G401.6 (cell line): Measurements from ENCODE around the gene PTH2R.
"Not testable (repeated sequence)": the region's sequence is repeated elsewhere in the genome, so short reads cannot be mapped to it uniquely, and the experiment has no call there.

Source experiments
- FAIRE-seq: peaks from 2 replicates; lab custom pipeline; 2012; peaks lifted over from hg19 to GRCh38; lab: Jason Lieb, UNC

PTH2R gene

DNA sequence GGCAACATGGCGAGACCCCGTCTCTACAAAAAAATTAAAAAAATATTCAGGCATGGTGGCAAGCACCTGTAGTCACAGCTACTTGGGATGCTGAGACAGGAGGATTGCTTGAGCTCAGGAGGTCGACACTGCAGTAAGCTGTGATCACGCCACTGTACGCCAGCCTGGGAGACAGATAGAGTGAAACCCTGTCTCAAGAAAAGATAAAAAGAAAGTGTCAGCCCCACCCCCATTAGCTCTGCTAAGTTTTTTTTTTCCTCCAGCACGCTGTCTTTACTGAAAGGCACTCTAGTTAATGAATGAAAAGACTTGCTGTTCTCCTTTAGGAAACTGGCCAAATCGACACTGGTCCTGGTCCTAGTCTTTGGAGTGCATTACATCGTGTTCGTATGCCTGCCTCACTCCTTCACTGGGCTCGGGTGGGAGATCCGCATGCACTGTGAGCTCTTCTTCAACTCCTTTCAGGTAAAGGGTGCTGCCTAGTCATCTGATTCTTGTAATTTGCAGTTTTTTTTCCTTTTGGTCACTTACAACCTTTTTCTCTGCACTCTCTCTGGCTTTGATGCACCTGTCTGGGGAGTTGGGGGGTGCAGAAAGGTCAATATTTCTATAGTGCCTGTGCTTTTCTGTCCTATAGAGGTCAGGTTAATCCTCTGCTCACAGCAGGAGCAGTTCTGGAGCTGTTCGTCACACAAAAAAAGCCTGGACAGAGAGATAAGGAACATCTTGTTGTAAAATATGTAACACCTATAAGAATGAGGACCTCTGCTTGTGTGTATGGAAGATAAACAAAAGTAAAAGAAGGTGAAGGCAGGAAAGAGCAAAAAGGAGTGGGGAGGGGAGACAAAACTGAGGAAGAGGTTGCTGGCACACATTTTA lies 82.3 kb downstream of the PTH2R start:
- FAIRE-seq = no peak

DNA sequence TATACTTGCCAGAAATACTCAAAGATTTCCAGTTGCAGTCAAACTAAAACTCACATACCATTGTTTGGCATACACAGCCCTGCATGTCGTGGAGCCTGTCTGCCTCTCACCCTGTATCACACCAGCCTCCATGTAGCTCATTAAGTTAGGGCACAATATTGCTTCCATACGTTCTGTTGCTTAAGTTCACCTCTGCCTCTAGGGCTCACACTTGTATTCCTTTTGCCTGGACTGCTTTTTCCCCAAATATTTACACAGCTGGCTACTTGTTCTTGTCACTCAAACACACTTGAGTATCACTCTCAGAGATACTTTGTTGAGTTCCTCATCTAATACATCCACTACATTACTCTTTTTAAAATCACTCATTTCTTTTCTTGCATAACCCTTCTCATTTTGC lies 83.1 kb downstream of the PTH2R start:
- FAIRE-seq = no peak

DNA sequence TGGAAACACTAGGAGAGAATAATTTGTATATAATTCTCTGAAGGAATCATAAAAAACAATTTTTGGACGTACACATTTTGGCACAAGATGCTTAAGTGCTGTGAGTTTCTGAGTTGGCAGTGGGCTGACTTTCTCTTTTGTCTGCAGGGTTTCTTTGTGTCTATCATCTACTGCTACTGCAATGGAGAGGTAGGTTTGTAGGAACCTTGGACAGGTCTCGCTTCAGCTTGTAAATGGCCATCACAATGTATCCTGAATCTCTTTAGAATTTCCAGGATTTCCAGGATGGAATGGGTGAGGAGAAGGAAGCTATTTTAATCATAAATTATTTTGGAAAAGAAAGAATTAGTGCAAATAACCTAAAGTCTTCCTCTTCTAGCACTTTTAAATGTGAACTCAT lies 83.9 kb downstream of the PTH2R start:
- no peak for FAIRE-seq

DNA sequence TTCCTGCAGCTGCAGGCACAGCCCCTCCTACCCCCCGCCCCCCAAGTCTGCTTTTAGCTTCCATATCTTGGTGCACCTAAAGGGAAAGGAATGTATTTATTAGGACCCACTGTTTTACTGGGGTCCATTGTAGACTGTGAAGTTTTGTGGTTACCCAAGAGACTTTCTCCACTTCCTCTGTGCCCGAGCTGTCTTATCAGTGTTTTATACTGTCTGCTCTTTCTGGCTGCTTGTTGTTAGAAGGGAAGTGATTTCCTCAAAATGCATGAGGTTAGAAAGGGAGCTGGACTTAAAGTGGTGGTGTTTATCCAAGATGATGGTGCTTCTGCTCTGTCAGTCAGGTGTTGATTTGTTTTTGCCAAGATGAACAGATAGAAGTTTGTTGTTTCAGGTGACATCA lies 85.0 kb downstream of the PTH2R start:
- no peak for FAIRE-seq

DNA sequence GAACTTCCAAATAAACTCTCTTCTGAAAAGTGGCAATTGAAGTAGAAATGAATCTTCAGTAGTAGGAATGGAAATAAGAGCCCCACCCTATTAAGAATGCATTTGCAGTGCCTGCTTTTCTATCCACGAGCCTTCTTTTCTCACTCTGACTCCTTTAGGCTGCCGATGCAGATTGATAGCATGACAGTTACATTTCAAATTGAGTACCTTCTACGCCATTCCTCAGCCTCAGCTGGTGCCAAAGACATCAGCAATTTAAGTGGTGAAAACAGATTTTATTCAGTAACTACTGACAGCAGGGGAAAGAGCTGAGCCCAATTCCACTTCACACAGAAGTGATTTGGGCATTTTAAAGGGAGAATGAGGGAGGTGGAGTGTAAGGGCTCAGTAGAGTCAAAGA lies 85.5 kb downstream of the PTH2R start:
- no peak for FAIRE-seq

DNA sequence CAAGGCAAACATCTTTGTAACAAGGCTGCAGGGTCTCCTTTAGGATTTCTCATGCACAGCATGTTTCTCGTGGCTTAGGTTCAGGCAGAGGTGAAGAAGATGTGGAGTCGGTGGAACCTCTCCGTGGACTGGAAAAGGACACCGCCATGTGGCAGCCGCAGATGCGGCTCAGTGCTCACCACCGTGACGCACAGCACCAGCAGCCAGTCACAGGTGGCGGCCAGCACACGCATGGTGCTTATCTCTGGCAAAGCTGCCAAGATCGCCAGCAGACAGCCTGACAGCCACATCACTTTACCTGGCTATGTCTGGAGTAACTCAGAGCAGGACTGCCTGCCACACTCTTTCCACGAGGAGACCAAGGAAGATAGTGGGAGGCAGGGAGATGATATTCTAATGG lies 86.6 kb downstream of the PTH2R start:
- FAIRE-seq = no peak

DNA sequence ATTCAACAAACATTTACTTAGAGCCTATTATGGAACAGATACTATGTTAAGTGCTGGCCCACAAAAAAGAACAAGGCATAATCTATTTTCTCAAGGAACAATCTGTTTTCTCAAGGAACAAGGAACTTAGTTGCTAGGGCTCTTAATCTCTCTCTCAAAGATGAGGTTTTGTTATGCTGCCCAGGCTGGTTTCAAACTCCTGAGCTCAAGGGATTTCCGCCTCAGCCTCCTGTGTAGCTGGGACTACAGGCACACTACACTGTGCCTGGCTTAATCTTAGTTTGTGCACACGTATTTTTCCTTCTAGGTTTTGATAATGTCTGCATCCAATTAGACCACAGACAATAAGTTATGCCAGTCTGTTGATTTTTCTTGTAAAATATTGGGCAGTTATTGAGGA lies 89.5 kb downstream of the PTH2R start:
- FAIRE-seq = no peak

DNA sequence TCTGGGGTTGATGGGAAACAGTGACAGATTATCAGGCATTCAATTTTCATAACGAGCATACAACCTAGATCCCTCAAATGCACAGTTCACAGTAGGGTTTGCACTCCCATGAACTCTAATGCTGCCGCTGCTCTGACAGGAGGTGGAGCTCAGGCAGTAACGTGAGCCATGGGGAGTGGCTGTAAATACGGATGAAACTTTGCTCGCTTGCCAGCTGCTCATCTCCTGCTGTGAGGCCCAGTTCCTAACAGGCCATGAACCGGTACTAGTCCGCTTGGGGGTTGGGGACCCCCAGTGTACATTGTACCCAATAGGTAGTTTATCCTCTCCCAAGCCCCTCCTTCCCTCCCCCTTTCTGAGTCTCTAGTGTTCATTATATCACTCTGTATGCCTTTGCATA lies 94.6 kb downstream of the PTH2R start:
- no peak for FAIRE-seq

DNA sequence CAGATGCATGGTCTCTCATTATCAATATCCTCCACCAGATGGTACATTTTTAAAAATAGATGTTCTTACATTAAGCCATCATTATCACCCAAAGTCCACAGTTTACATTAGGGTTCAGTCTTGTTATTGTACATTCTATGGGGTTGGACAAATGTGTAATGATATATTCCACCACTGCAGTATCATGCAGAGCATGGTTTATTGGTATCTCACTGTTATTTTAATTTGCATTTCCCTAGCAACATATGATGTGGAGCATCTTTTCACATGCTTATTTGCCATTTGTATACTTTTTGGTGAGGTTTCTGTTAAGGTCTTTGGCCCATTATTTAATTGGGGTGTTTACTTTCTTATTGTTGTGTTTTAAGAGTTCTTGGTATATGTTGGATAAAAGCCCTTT lies 95.7 kb downstream of the PTH2R start:
- no peak for FAIRE-seq

DNA sequence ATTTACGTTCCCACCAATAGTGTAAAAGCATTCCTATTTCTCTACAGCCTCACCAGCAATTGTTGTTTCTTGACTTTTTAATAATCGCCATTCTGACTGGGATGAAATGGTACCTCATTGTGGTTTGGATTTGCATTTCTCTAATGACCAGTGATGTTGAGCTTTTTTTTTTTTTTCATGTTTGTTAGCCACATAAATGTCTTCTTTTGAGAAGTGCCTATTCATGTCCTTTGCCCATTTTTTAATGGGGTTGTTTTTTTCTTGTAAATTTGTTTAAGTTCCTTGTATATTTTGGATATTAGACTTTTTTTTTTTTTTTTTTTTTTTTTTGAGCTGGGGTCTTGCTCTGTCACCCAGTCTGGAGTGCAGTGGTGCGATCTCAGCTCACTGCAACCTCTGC lies 98.8 kb downstream of the PTH2R start:
- not testable (repeated sequence) for FAIRE-seq

DNA sequence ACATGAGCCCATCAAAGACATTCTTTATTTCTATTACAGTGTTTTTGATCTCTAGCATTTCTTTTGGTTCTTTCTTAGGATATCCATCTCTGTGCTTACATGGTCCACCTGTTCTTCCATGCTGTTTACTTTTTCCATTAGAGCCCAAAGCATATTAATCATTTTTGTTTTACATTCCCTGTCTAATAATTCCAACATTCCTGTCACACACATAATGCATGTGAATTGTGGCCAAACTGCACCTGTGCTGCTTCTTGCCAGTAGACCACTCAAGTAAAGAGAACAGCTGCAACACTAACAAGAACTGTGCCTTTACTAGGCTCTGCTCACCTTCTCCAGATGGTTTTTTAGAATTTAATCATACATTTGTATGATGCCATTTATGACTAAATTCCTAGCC lies 103.0 kb downstream of the PTH2R start:
- no peak for FAIRE-seq

DNA sequence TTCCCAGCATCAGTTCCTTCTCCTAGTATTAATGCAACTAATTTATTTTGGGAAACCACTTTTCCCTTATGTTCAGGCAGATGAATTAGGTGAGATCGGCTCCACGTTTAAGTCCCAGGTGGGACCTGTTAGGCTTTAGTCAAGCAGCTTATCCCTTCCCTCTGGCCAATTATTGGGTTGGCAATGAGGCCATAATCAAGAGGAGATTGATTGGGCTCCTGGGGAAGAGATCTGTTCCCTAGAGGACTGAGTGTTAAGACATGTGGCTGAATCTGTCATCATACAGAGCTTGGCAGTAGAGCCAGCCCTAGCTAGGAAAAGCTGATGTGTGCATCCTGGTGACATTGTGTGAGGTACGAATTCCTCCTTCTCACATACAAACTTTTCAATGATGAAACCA lies 104.4 kb downstream of the PTH2R start:
- no peak for FAIRE-seq

DNA sequence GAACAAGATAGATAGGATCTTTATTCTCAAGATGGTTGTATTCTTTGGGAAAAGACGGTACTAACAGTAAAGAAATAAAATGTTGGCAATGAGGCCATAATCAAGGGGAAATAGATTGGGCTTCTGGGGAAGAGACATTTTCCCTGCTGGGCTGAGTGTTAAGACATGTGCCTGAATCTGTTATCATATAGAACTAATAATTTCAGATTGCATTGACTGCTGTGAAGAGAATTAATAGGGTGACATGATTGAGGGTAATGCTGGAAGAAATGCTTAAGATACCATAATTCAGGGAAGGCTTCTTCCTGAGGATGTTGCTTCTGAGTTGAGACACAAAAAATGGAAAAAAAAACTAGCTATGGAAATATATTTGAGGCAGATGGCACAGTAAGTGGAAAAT lies 105.0 kb downstream of the PTH2R start:
- no peak for FAIRE-seq

DNA sequence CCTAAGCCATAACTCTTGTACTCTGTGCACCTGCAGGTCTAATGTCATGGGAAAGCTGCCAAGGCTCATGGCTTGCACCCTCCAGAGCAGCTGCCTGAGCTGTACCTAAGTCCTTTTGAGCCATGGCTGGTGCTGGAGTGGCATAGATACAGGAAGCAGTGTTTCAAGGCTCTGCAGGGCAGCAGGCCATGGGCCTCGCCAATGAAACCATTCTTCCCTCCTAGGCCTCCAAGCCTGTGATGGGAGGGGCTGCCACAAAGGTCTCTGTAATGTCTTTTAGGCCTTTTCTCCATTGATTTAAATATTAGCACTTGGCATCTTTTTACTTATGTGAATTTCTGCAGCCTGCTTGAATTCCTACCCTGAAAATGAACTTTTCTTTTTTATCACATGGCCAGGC lies 108.5 kb downstream of the PTH2R start:
- no peak for FAIRE-seq

DNA sequence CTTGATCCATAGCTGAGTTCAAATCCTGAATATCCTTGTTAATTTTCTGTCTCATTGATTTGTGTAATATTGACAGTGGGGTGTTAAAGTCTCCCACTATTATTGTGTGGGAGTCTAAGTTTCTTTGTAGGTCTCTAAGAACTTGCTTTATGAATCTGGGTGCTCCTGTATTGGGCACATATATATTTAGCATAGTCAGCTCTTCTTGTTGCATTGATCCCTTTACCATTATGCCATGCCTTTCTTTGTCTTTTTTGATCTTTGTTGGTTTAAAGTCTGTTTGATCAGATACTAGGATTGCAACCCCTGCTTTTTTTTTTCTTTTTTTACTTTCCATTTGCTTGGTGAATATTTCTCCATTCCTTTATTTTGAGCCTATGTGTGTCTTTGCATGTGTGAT lies 116.5 kb downstream of the PTH2R start:
- not testable (repeated sequence) for FAIRE-seq

DNA sequence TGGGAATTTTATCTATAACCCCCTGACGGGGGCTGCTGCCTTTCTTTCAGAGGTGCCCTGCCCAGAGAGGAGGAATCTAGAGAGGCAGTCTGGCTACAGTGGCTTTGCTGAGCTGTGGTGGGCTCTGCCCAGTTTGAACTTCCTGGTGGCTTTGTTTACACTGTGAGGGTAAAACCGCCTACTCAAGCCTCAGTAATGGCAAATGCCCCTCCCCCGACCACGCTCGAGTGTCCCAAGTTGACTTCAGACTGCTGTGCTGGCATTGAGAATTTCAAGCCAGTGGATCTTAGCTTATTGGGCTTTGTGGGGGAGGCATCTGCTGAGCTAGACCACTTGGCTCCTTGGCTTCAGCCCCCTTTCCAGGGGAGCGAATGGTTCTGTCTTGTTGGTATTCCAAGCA lies 118.6 kb downstream of the PTH2R start:
- FAIRE-seq = not testable (repeated sequence)

DNA sequence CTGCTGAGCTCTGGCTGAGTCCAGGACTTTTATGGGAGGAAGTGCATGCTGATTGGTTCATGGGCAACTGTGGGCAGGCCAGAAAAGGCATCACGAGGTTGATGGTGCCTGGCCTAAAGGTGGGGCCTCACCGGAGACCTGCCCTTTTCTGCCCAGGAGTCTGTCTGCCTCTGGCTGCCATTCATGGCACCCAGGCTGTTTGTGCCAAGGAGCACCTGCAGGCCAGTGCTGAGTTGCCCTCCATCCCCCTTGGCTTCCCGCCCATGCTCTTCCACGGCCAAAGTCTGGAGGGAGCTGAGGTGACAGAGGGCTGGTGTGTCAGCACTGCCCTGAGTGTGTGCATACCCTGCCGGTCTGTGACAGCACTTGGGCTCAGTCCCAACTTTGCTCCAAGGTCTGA lies 123.2 kb downstream of the PTH2R start:
- FAIRE-seq = no peak

DNA sequence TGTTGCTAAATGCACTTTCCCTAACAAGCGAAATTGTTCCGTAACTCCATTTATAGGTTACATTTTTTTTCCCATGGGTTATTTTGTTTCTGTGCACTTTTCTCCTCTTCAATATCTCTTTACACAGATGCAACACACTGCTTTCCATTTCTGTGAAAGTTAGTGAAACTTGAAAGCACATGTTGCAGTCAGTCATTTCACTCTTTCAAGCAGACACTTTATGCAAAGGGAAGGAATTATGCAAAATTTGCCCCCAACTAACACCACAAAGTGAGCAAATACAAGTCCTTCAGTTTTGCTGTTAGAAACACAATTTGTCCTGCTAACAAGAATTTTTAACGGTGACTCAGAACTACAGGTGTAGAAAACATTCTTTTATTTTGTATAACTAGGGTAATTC lies 124.8 kb downstream of the PTH2R start:
- no peak for FAIRE-seq

DNA sequence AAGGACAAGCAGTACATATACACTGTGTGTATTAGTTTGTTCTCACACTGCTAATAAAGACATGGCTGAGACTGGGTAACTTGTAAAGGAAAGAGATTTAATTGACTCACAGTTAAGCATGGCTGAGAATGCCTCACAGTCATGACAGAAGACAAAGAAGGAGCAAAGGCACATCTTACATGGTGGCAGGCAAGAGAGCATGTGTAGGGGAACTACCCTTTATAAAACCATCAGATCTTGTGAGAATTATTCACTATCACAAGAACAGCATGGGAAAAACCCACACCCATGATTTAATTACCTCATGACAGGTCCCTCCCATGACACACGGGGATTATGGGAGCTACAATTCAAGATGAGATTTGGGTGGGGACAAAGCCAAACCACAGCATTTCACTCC lies 129.0 kb downstream of the PTH2R start:
- not testable (repeated sequence) for FAIRE-seq

DNA sequence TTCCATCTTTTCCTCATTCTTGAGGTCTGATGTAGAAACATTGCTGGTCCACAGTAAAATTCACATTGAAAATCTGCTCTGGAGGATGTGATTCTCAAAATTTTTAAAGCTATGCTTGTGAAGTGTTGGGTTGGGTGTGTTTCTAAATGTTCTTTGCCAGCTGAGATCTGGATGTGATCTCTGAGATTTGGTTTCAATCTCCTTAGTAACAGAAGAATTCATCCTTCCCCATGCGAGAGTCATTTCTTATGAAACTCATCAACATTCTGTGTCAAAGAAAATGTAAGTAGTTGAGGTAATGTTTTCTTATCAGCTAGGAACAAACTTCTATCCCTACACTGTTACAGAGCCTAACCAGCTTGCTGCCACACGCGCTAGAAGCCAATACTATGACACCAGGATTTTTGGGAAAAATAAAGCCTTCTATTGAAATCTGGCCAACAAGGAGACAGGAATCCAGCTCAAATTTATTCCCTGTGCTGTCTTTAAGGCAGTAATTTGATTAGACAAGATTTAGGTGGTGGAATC lies 134.9 kb downstream of the PTH2R start:
- FAIRE-seq = no peak

DNA sequence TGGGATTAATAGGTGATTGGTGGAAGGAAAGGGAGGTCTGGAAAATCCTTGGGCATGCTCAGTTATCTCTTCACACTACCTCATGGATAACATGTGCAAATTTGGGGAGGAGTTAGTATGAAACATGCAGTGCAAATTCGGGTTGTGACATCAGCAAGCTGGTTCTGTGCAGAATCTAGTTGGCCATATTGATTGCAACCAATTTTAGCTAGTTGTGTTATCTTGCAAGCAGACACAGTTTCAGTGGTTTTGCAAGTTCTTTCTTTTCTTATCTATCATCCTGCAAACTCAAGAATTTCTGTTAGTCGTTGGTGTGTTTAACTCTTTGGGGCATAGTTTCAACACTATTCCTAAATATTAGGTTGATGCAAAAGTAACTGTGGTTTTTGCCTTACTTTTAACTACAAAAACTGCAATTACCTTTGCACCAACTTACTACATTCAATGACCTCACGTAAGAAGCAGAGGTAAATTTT lies 135.4 kb downstream of the PTH2R start:
- FAIRE-seq = no peak

DNA sequence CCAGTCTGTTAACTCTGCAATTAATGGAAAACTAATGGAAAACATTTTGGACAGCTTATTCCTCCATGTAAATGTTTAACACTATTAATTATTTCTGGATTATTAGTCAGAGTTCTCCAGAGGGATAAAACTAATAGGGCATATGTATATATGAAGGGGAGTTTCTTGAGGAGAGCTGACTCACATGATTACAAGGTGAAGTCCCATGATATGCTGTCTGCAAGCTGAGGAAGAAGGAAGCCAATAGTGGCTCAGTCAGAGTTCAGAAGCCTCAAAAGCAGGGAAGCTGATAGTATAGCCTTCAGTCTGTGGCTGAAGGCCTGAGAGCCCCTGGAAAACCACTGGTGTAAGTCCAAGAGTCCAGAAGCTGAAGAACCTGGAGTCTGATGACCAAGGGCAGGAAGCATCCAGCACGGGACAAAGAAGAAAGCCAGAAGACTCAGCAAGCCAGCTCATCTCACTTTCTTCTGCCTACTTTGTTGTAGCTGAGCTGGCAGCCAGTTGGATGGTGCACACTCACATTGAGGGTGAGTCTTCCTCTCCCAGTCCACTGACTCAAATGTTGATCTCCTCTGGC lies 136.0 kb downstream of the PTH2R start:
- no peak for FAIRE-seq
